Activated T-helper 2 cell treated with anti-CD3 and anti-CD28 coated beads, Interferon-gamma antibody, Interleukin-2, Interleukin-4, amounts not matched to agents 10 μg/mL and 5 μg/mL and 100 μg/mL, durations not matched to agents 14 hours and 24 hours and 36 hours (primary cell): ENCODE data around the gene KRTAP20-2. TPM values are rescaled to one million over a fixed set of nuclear protein-coding genes. Genes with fewer than 3 reads are reported as not detected.

Experiments used
- DNase-seq: peaks from one replicate; pipeline ENCODE4 v3.0.0; 2021; ENCODE audit warnings: low spot score
- H3K27ac Mint-ChIP-seq: one replicate; pipeline ENCODE4 v1.8.0; 2021; ENCODE audit warnings: mixed read lengths
- H3K27me3 Mint-ChIP-seq: one replicate; pipeline ENCODE4 v1.8.0; 2021; ENCODE audit warnings: low read depth, mixed read lengths
- H3K36me3 Mint-ChIP-seq: one replicate; pipeline ENCODE4 v1.8.0; 2021; ENCODE audit warnings: low read depth, mixed read lengths
- H3K4me1 Mint-ChIP-seq: one replicate; pipeline ENCODE4 v1.8.0; 2021; ENCODE audit warnings: low read depth, mixed read lengths
- H3K4me3 Mint-ChIP-seq: one replicate; pipeline ENCODE4 v1.8.0; 2021; ENCODE audit warnings: low read depth, mild to moderate bottlenecking, moderate library complexity, mixed read lengths
- H3K9me3 Mint-ChIP-seq: one replicate; pipeline ENCODE4 v1.8.0; 2021; ENCODE audit warnings: mixed read lengths
- intact Hi-C: fragments of 100-400 bp; cut with micrococcal nuclease; formaldehyde crosslinking; loops from one replicate; pipeline ENCODE4 v1.15.1; 2023
- total RNA-seq: library from RNA; stranded (reverse); gene quantifications from 2 replicates; pipeline ENCODE4 v1.2.3, GENCODE V29; 2022

Gene KRTAP20-2
- total RNA-seq, 1 donor from 2014 or later: not detected

GRCh38 chr21:30625449-30626165 lies 9.4 kb upstream of the KRTAP20-2 start:
- H3K27ac Mint-ChIP-seq: no peak overlapping the region
- H3K9me3 Mint-ChIP-seq: no peaks in the 10 kb centered on the region
- H3K36me3 Mint-ChIP-seq: no peaks in the 10 kb centered on the region
- H3K4me3 Mint-ChIP-seq: no peak overlapping the region
- H3K27me3 Mint-ChIP-seq: peaks cover 2% of the 10 kb centered on the region
- intact Hi-C loops: no loop called here
- no peaks in the 10 kb centered on the region for H3K4me1 Mint-ChIP-seq
- DNase-seq: no peak

DNA sequence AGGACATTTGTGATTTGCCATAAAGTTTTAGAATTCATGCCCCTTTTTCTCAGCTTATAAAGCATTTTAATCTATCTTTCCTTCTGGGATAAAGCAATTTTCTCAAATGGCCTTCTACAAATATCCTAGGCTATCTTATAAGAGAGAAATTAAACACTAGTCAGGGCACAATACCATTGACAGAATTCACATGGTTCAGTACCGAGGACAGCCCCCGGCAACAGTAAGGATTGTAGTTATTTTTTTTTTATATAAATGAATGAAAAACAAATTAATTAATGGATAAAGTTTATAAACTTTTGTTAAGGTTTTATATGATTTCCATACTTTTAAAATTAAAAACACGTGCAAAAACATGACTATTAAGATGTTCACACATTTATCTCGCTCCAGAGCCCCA lies 6.9 kb upstream of the KRTAP20-2 start:
- no peak overlapping the region for H3K27ac Mint-ChIP-seq
- no peaks in the 10 kb centered on the region for H3K9me3 Mint-ChIP-seq
- no peak for DNase-seq
- intact Hi-C loops: no loop called here
- no peak overlapping the region for H3K4me3 Mint-ChIP-seq
- H3K36me3 Mint-ChIP-seq: no peaks in the 10 kb centered on the region
- H3K4me1 Mint-ChIP-seq: no peaks in the 10 kb centered on the region
- H3K27me3 Mint-ChIP-seq: peaks cover 2% of the 10 kb centered on the region

GRCh38 chr21:30629200-30629599 lies 5.8 kb upstream of the KRTAP20-2 start:
- H3K27ac Mint-ChIP-seq: no peak overlapping the region
- H3K27me3 Mint-ChIP-seq: peaks cover 2% of the 10 kb centered on the region
- no peak for DNase-seq
- intact Hi-C loops: no loop called here
- no peaks in the 10 kb centered on the region for H3K9me3 Mint-ChIP-seq
- no peak overlapping the region for H3K4me3 Mint-ChIP-seq
- H3K36me3 Mint-ChIP-seq: no peaks in the 10 kb centered on the region
- H3K4me1 Mint-ChIP-seq: no peaks in the 10 kb centered on the region

- Mint-ChIP-seq H3K27ac (no peak overlapping the region), H3K36me3 (no peaks in the 10 kb centered on the region), H3K4me3 (no peak overlapping the region), H3K9me3 (peaks cover 4% of the 10 kb centered on the region), H3K4me1 (no peaks in the 10 kb centered on the region), H3K27me3 (no peaks in the 10 kb centered on the region)
- DNase-seq: no peak
- intact Hi-C loops: no loop called here
Measured at GRCh38 chr21:30638686-30639085, 3.7 kb downstream of the KRTAP20-2 start.

- Mint-ChIP-seq H3K27me3 (no peaks in the 10 kb centered on the region), H3K4me3 (no peak within 1 kb of the TSS), H3K36me3 (no peaks in the 10 kb centered on the region), H3K27ac (no peak within 1 kb of the TSS), H3K9me3 (peaks cover 14% of the 10 kb centered on the region), H3K4me1 (no peaks in the 10 kb centered on the region)
- DNase-seq: no peak
- intact Hi-C loops: no loop called here
Measured at GRCh38 chr21:30642564-30642963, 7.6 kb downstream of the KRTAP20-2 start, which contains the start of gene KRTAP20-3. Gene KRTAP20-3, plus strand, starts transcription at chr21:30642864.

DNA sequence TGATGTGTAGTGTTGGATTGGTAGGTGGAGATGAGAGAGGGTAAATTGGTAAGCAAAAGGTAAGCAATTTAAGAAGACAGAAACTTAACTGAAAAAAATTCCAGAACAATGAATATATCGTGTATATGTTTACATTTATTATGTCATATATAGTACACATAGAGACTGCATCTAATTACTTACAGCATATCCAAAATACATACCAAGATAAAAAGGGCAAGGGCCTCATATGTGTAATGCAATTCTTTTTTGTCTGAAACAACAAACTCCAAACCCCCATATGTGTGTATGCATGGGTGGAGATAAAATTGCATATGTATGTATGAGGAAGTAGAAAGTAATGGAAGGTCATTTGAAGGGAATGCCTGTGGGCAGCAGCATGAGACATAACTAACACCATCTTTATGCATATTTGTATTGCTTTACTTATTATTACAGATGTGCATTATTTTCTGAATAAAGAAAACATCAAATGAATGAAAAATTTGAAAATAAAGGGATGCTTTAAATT lies 12.0 kb downstream of the KRTAP20-2 start:
- H3K36me3 Mint-ChIP-seq: no peaks in the 10 kb centered on the region
- no peak for DNase-seq
- peaks cover 5% of the 10 kb centered on the region for H3K27me3 Mint-ChIP-seq
- H3K4me1 Mint-ChIP-seq: no peaks in the 10 kb centered on the region
- H3K4me3 Mint-ChIP-seq: no peak overlapping the region
- intact Hi-C loops: no loop called here
- peaks cover 18% of the 10 kb centered on the region for H3K9me3 Mint-ChIP-seq
- no peak overlapping the region for H3K27ac Mint-ChIP-seq

- H3K27me3 Mint-ChIP-seq: peaks cover 11% of the 10 kb centered on the region
- intact Hi-C loops: no loop called here
- no peak overlapping the region for H3K4me3 Mint-ChIP-seq
- H3K9me3 Mint-ChIP-seq: peaks cover 4% of the 10 kb centered on the region
- DNase-seq: no peak
- H3K36me3 Mint-ChIP-seq: no peaks in the 10 kb centered on the region
- H3K4me1 Mint-ChIP-seq: no peaks in the 10 kb centered on the region
- no peak overlapping the region for H3K27ac Mint-ChIP-seq
Measured at GRCh38 chr21:30652891-30653290, 17.9 kb downstream of the KRTAP20-2 start.

- no peaks in the 10 kb centered on the region for H3K4me1 Mint-ChIP-seq
- no peak for DNase-seq
- H3K27me3 Mint-ChIP-seq: no peaks in the 10 kb centered on the region
- no peak overlapping the region for H3K4me3 Mint-ChIP-seq
- peaks cover 15% of the 10 kb centered on the region for H3K9me3 Mint-ChIP-seq
- intact Hi-C loops: no loop called here
- H3K36me3 Mint-ChIP-seq: no peaks in the 10 kb centered on the region
- no peak overlapping the region for H3K27ac Mint-ChIP-seq
Measured at GRCh38 chr21:30668776-30669175, 33.8 kb downstream of the KRTAP20-2 start.

DNA sequence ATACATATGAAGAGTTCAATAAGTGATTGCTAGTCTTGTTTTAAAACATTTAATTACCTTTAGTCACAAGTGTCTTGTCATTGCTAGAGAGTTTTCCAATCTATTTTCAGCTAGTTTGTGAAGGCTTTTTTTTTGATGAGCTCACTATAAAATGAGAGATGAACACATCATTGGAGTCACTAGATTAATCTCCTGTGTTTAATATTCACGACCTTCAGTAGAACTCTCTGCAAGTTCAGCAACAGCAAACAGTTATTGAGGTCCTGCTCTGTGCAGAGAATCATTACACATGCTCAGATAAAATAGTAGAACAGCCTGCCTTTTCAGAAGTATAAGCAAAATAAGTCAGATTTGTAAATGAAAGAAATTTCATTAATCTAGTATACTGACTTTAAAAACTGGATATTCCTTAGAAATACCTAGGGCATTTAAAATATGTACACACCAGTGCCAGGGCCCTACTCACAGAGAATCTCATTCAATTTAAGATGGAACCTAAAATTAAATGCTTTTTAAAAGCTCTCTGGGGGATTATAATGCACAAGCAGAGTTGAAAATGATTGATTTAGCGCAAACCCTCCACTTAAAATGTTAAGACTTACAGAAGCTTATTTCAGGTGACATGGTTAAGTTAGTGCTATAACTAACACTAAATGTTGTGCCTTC lies 38.1 kb downstream of the KRTAP20-2 start:
- no peak overlapping the region for H3K4me3 Mint-ChIP-seq
- DNase-seq: no peak
- peaks cover 15% of the 10 kb centered on the region for H3K9me3 Mint-ChIP-seq
- intact Hi-C loops: no loop called here
- no peaks in the 10 kb centered on the region for H3K36me3 Mint-ChIP-seq
- H3K27ac Mint-ChIP-seq: no peak overlapping the region
- H3K4me1 Mint-ChIP-seq: no peaks in the 10 kb centered on the region
- H3K27me3 Mint-ChIP-seq: peaks cover 2% of the 10 kb centered on the region

DNA sequence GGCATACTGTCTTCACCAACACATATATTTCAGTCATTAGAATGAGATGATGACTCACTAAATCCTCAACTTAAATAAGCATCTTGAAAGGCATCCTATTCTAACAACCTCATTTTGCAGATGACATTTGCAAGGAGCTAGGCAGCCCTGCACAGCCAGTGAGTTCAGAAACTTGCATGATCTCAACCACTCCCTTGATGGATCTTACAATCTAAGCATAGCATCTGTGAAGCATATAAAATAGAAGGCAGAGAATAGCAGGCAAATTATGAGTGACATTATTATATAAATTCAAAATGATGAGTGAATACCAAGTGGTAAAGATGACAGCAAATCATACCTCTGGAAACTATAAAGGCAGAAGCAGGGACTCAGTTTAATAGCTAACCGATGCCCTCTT lies 39.3 kb downstream of the KRTAP20-2 start:
- peaks cover 2% of the 10 kb centered on the region for H3K27me3 Mint-ChIP-seq
- no peak overlapping the region for H3K27ac Mint-ChIP-seq
- peaks cover 15% of the 10 kb centered on the region for H3K9me3 Mint-ChIP-seq
- DNase-seq: no peak
- intact Hi-C loops: no loop called here
- no peak overlapping the region for H3K4me3 Mint-ChIP-seq
- H3K4me1 Mint-ChIP-seq: no peaks in the 10 kb centered on the region
- H3K36me3 Mint-ChIP-seq: no peaks in the 10 kb centered on the region

DNA sequence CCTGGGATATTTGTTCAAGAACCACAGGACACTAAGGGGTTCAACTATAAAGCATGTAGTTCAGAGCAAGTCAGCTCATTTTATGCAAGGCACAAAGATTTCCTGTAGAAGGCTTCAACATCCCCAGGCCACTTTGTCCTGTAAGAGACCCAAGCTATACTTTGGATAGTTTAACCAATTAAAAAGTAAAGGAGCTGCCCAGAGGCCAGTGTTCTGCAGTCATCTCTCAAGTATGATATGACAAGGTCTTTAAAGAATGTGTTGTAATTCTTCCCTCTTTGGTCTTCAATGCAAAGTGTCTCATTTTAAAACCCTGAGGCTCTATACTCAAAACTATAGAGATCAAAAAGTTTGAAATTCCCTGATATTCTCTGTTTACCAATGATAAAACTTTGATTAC lies 41.7 kb downstream of the KRTAP20-2 start:
- intact Hi-C loops: no loop called here
- peaks cover 6% of the 10 kb centered on the region for H3K27me3 Mint-ChIP-seq
- no peaks in the 10 kb centered on the region for H3K9me3 Mint-ChIP-seq
- H3K27ac Mint-ChIP-seq: no peak overlapping the region
- H3K4me3 Mint-ChIP-seq: no peak overlapping the region
- DNase-seq: no peak
- H3K4me1 Mint-ChIP-seq: no peaks in the 10 kb centered on the region
- H3K36me3 Mint-ChIP-seq: no peaks in the 10 kb centered on the region

DNA sequence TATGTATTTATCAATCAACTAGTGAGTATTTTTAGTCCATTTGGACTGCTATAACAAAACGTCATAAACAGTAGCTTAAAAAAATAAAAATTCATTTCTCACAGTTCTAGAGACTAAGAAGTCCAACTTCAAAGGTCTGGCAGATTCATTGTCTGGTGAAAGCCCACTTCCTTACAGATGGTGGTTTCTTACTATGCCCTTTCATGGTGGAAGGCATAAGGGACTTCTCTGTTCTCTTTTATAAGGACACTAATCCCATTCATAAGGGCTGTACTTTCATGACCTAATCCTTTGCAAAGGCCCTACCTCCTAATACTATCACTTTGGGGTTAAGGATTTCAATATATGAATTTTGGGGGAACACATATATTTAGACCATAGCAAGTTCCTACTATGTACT lies 45.6 kb downstream of the KRTAP20-2 start:
- H3K27me3 Mint-ChIP-seq: peaks cover 5% of the 10 kb centered on the region
- no peaks in the 10 kb centered on the region for H3K9me3 Mint-ChIP-seq
- no peaks in the 10 kb centered on the region for H3K36me3 Mint-ChIP-seq
- no peak overlapping the region for H3K27ac Mint-ChIP-seq
- intact Hi-C loops: no loop called here
- no peak overlapping the region for H3K4me3 Mint-ChIP-seq
- no peak for DNase-seq
- no peaks in the 10 kb centered on the region for H3K4me1 Mint-ChIP-seq

DNA sequence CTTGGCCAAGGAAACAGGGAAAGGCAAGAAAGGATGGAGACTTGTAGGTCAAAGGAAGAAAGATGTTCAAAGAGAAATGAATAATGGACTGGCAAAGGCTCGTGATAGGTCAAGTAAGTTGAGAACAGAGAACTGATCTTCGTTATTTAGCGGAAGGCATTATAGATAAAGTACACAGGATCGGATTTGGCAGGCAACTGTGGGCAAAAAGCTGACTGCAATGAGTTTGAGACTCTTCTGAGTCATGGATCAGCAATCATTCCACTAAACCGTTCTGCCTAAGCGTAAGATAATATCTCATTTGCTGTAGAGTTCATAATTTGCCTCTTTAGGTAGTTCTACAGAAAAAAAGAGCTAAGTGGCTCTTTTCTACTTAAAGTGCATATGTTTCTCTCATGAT lies 49.5 kb downstream of the KRTAP20-2 start:
- H3K27me3 Mint-ChIP-seq: peaks cover 8% of the 10 kb centered on the region
- H3K4me3 Mint-ChIP-seq: no peak overlapping the region
- H3K4me1 Mint-ChIP-seq: no peaks in the 10 kb centered on the region
- H3K27ac Mint-ChIP-seq: no peak overlapping the region
- DNase-seq: no peak
- no peaks in the 10 kb centered on the region for H3K36me3 Mint-ChIP-seq
- intact Hi-C loops: no loop called here
- H3K9me3 Mint-ChIP-seq: no peaks in the 10 kb centered on the region
